ENCODE data around the gene UBE2E1.
"Not testable (repeated sequence)": the region's sequence is repeated elsewhere in the genome, so short reads cannot be mapped to it uniquely, and the experiment has no call there.

UBE2E1 gene

GRCh38 chr3:23845326-23846216 lies 39.8 kb downstream of the UBE2E1 start:
- no peak for DNase-seq (ENCODE audit: low read depth in 2 of 2)

- not testable (repeated sequence) for DNase-seq (ENCODE audit: low read depth in 2 of 2)
Measured at GRCh38 chr3:23849462-23849861, 43.7 kb downstream of the UBE2E1 start.

DNA sequence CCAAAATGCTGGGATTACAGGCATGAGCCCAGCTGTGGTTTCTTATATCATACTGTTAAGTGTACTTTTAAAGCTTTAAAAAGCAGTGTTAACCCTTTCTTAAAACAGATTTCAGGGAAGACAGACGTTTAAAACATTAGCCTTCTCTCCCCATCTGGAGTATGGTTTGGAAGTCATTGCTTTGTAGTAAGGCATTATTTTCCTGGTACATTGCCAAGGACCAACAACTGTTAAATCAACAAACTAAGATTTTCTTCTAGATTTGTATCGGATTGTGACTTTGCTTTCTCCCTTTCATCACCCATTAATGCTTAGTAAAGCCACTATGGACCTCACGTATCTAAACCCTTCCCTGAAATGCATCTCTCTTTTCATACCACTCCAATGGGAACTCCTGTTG lies 50.5 kb downstream of the UBE2E1 start:
- DNase-seq (ENCODE audit: low read depth in 2 of 2): no peak

GRCh38 chr3:23859012-23859743 lies 53.4 kb downstream of the UBE2E1 start:
- no peak for DNase-seq (ENCODE audit: low read depth in 2 of 2)

GRCh38 chr3:23859839-23860382 lies 54.2 kb downstream of the UBE2E1 start:
- DNase-seq (ENCODE audit: low read depth in 2 of 2): no peak

GRCh38 chr3:23861689-23862088 lies 55.9 kb downstream of the UBE2E1 start:
- no peak for DNase-seq (ENCODE audit: low read depth in 2 of 2)

GRCh38 chr3:23863060-23863459 lies 57.3 kb downstream of the UBE2E1 start:
- no peak for DNase-seq (ENCODE audit: low read depth in 2 of 2)

GRCh38 chr3:23864931-23865330 lies 59.2 kb downstream of the UBE2E1 start:
- no peak for DNase-seq (ENCODE audit: low read depth in 2 of 2)

GRCh38 chr3:23865595-23866396 lies 60.0 kb downstream of the UBE2E1 start:
- no peak for DNase-seq (ENCODE audit: low read depth in 2 of 2)

DNA sequence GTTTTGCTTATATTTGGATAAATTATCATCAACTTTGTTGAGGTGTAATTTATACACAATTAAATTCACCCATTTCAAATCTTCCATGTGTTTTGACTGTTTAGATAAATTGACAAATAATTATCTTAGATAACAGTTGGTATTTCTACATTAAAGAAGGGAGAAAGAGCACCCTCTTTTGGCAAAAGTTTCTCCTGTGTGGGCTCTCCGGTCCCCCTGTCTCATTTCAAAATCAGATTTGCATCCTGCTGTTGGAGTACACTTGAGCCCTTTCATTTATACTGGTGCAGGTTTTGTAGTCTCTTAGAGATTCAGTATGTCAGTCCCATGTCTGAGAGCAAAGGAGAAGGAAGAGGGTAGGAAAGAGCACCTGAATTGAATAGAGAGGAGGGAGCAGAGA lies 61.6 kb downstream of the UBE2E1 start:
- no peak for DNase-seq (ENCODE audit: low read depth in 2 of 2)

DNA sequence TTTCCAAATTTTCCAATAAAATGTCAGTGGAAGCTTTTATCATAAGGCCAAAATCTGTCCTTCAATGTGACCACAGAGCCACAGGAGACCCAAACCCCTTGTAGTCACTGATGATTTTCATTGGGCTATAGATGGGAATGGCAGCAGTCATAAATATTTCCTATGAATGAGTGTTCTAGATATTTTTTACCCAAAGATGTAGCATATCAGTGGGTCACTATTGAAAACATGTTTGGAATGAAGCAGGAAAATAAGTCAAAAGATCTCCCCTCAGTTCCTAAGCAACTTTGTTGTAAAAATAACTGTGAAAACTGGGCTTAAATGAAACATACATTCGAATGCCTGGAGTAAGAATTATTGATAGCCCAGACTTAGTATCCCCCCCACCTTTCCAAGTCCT lies 62.1 kb downstream of the UBE2E1 start:
- no peak for DNase-seq (ENCODE audit: low read depth in 2 of 2)

- no peak for DNase-seq (ENCODE audit: low read depth in 2 of 2)
Measured at GRCh38 chr3:23869977-23870662, 64.4 kb downstream of the UBE2E1 start.

GRCh38 chr3:23870663-23871043 lies 64.9 kb downstream of the UBE2E1 start:
- DNase-seq (ENCODE audit: low read depth in 2 of 2): not testable (repeated sequence)

- not testable (repeated sequence) for DNase-seq (ENCODE audit: low read depth in 2 of 2)
Measured at GRCh38 chr3:23871361-23871760, 65.6 kb downstream of the UBE2E1 start.

DNA sequence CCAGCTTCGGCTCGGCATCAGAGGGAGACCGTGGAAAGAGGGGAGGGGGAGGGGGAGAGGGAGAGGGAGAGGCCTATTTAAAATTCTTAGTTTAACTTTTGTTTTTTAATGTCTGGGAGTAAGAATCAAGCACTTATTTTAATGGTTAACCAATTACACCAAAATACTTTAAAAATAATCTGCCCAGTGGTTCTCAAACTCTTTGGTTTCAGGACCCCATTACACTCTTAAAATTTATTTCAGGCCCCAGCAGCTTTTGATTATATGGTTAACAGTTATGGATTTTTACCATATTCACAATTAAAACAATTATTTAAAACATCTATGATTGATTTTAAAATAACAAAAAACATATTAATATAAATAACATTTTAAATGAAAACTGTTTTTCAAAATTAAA lies 66.6 kb downstream of the UBE2E1 start:
- DNase-seq (ENCODE audit: low read depth in 2 of 2): no peak

- DNase-seq (ENCODE audit: low read depth in 2 of 2): no peak
Measured at GRCh38 chr3:23873941-23874340, 68.2 kb downstream of the UBE2E1 start.

DNA sequence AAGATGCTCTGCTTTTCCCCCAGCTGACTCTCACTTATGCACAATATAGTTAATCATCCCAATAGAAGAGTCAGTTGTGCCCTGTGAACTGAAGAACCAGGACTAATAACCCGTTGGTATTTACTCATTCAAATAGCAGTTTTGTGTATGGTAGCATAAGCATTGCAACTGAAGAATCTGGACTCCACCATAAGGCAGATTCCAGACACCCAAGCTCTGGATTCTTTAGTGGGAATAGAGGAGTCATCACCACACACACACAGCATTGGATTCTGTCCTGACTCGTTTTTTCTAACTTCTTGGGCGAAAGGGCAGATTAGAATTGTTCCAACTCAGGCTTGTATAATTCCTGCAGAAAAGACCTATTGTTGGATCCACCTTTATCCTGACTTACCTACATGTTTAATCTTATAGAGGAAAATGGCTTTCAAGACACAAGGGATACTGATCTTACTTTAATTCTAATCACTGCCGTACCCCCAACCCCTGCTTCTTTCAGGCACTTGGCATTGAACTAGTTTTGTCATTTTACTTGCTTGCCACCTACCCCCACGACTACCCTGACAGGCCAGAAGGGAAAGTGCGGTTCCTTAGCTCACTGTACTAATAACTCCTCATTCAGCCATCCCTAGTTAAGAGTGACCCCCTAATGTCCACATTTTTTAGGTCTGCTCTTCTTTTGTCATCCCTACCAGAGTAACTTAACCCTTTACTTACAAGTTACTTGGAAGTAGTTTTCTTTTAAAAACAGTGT lies 68.8 kb downstream of the UBE2E1 start:
- no peak for DNase-seq (ENCODE audit: low read depth in 2 of 2)

DNA sequence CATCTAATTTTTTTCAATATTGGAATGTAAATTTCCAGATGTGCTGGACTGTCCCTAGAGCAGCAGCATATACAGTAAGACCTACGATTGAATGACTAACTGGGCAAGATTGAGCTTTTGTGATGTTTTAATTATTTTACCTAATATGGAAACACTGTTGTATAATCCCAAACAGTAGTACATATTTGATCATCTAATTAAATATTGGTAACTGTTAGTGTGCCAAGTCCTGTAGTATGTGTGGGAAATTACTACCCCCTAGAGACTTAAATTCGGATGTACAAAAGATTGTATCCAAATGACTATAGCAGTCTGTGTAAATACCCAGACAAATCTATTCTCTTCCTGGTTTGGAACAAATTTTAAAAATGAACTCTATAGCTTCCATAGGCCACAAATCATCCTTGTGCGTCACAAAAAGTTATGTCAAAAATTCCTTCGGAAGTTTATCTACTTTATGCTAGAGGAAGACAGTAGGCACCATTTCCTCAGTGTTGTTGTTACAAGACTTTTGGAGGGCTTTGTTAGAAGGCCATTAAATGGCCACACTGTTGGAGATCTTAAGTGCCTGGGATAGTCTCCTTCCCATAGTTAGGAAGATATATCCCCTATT lies 69.5 kb downstream of the UBE2E1 start:
- no peak for DNase-seq (ENCODE audit: low read depth in 2 of 2)

DNA sequence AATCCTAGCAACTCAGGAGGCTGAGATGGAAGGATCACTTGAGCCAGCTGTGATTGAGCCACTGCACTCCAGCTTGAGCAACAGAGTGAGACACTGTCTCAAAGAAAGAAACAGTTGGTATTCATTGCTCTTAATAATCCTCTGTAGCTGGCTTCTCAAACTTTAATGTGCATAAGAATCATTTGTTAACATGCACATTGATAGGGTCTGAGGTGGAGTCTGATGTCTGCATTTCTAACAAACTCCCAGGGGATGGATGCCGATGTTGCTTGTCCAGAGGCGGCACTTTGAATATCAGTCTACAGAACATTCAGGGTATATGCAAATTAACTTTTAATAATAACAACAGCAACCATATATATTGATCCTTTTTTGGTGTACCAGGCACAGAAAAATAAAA lies 71.2 kb downstream of the UBE2E1 start:
- DNase-seq (ENCODE audit: low read depth in 2 of 2): no peak

DNA sequence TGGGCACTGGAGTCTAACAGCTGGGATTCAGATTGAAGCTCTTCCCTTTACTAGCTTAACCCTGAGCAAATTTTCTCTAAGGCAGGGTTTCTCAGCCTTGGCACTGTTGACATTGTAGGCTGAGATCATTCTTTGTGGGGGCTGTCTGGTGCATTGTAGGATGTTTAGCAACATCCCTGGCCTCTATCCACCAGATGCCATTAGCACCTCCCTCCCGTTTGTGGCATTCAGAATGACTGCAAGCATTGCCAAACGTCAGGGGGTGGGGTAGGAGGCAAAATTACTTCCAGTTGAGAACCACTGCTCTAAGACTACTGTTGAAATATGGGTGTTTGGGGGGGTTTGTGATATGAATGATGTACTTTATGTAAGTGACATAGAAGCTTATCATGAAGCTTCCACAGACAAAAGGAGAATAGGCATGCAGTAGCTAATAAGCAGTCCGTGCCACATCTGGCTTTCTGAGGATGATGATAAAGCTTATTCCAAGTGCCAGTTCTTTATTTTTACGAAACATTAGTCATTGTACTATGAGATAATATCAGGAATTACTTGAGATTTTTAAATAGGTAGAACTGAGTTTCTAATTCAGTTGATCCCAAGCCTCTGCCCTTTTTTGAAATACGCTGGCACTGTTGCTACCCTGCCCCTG lies 71.7 kb downstream of the UBE2E1 start:
- no peak for DNase-seq (ENCODE audit: low read depth in 2 of 2)

All from stimulated activated CD8-positive, alpha-beta memory T cell treated with anti-CD3 and anti-CD28 coated beads, Interleukin-2, amount 100 ng/mL, for 48 hours (primary cell).